GM12864 (cell line): ENCODE data around the gene TBP.
"Not testable (repeated sequence)": the region's sequence is repeated elsewhere in the genome, so short reads cannot be mapped to it uniquely, and the experiment has no call there.

Experiments
- DNase-seq: peaks from one replicate; pipeline ENCODE4 v3.0.0-alpha.2; 2011; ENCODE audit warnings: low read depth
- H3K4me3 ChIP-seq: 2 replicates; pipeline ENCODE4 v1.5.1; 2011; ENCODE audit warnings: mild to moderate bottlenecking, low read depth, low read length, control low read depth
- TF ChIP-seq, protein P1 (sequence below): IDR thresholded peaks from 2 replicates; pipeline ENCODE4 v1.5.1; 2011; ENCODE audit warnings: low read depth, mild to moderate bottlenecking, moderate library complexity, low read length, control low read depth, inconsistent platforms; ENCODE audit errors: missing control alignments

The TBP gene

DNA sequence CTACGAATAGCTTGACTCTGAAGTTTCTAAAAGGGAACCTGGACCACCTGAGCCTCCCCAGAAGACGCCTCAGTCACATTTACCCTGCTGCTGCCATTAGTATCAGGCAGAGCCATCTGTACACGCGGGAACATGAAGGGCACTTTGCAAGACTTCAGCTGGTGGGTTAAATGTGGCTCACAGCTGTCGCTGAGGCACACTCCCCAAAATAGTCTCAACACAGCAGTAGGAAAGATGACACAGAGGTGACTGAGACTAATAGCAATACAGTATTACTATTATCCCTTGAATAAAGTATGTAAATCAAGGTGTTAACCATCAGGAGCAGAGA, 30.0 kb upstream of the TBP start:
- TF ChIP-seq, protein P1, sequence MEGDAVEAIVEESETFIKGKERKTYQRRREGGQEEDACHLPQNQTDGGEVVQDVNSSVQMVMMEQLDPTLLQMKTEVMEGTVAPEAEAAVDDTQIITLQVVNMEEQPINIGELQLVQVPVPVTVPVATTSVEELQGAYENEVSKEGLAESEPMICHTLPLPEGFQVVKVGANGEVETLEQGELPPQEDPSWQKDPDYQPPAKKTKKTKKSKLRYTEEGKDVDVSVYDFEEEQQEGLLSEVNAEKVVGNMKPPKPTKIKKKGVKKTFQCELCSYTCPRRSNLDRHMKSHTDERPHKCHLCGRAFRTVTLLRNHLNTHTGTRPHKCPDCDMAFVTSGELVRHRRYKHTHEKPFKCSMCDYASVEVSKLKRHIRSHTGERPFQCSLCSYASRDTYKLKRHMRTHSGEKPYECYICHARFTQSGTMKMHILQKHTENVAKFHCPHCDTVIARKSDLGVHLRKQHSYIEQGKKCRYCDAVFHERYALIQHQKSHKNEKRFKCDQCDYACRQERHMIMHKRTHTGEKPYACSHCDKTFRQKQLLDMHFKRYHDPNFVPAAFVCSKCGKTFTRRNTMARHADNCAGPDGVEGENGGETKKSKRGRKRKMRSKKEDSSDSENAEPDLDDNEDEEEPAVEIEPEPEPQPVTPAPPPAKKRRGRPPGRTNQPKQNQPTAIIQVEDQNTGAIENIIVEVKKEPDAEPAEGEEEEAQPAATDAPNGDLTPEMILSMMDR = no peak
- no peak overlapping the region for H3K4me3 ChIP-seq
- DNase-seq = no peak

DNA sequence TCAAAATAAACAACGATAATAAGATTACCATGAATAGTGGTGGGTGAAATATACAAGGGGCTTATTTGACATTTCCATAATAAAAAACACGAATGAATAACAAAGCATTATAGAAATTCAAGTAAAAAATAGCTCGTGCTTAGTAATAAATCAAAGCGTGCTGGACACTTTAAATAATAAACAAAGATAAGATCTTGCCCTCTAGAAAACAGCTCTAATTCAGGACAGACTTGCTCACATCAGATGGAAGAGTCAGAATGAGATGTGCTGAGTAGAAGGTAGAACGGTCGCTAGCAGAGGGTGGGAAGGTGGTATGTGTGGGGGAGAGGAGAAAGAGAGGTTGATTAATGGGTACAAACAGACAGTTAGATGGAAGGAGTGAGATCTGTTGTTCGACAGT, 28.4 kb upstream of the TBP start:
- H3K4me3 ChIP-seq = no peak overlapping the region
- DNase-seq = no peak
- TF ChIP-seq, protein P1 = no peak

DNA sequence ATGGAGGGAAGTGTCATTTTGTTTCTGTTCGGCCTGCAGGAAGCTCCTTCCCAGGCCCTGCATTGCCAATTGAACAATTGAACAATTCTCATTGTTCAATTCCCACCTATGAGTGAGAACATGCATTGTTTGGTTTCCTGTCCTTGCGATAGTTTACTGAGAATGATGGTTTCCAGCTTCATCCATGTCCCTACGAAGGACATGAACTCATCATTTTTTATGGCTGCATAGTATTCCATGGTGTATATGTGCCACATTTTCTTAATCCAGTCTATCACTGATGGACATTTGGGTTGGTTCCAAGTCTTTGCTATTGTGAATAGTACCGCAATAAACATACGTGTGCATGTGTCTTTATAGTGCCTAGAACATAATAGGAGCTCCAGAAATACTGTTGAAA, 26.2 kb upstream of the TBP start:
- DNase-seq, H3K4me3 ChIP-seq: not testable (repeated sequence)

DNA sequence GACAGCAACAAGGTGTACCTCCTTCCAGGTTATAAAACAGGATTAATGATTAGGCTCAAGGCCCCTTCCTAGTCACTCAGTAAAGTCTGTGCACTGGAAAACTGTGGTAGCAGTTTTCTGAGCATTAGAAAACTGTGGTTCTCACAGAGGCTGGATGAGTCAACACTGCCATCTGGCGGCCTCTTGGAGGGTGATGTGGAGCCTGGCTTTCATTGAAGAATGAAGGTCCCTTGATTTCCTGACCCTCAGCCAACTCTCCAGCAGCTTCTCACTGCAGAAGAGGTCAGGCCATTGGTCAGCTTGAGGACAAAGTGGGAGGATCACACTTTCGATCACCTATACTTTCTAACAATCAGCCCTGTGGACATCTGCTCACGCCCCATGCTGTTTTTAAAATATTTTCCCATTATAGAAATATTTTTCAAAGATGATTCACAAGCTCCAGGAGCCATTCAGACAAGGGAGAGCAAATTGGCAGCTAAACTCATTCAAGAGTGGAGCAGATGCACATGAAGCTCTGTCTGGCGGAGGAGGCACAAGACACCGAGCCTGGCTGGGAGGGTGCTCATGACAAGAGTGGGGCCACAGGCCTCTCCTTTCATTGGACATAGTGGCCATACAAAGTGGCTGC, 24.2 kb upstream of the TBP start:
- TF ChIP-seq, protein P1 = peak; percentile 95
- DNase-seq = no peak
- H3K4me3 ChIP-seq = no peak overlapping the region

DNA sequence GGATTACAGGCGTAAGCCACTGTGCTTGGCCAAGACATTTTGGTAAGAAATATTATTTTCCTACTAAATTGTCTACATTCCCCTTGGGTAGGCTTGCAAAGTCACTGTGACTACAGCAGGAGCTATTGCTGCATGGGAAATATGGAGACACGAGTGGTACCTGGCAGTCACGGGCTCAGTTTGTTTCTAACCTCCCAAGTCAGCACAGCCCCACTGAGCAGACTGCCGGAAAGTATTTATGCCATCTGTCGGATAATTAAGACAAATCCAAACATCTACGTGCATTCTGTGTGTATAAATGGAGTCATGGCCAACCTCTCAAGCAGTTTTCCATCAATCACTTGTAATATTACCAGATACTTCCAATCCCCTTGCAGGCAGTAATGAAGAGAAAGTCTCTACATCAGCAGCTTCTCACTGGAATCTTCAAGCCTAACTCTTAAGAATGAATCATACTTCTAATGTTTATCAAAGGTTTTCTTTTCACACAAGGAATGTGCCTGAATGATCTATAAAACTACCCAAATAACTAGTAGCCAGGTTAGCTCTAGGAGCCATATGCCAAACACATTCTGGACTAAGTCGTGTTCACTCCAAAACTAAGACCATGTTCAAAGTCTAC, 21.2 kb upstream of the TBP start:
- no peak for DNase-seq
- TF ChIP-seq, protein P1 = no peak
- H3K4me3 ChIP-seq = no peak overlapping the region

DNA sequence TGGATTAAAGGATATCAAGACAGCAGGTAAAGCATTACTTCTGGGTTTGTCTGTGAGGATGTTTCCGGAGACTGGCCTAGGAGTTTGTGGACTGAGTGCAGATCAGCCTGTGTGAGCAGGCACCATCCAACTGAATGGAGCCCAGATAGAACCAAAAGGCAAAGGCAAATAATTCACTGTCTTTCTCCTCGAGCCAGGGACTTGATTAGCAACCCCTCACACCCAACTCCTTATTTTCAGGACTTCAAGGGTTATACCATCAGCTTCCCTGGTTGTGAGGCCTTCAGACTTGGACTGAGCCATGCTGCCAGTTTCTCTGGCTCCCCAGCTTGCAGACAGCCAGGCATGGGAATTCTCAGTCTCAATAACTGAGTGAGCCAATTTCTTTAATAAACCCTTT, 20.4 kb upstream of the TBP start:
- TF ChIP-seq, protein P1 = no peak
- H3K4me3 ChIP-seq = no peak overlapping the region
- DNase-seq = no peak

DNA sequence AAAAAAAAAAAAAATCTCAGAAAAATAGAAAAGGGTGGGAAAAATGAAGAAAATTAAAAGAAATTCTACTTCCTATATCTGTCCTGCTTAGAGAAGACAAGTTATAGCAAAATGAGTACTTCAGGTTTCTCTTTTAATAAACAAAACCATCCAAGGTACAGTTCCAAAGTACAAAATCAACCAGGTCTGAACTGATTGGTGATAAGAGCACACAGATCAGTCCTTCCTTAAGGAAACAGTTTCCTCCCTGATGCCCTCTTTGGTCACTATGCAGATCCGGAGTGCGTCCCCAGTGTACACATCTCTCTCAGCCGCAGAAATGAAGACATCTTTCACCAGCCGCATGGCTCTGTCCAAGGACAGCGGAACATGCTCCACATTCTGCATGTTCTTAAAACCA, 19.2 kb upstream of the TBP start:
- no peak overlapping the region for H3K4me3 ChIP-seq
- TF ChIP-seq, protein P1 = no peak
- no peak for DNase-seq
